Upper lobe of left lung (tissue), 6 donors: ENCODE results near the gene TSPEAR. TPM values are rescaled to one million over a fixed set of nuclear protein-coding genes. Genes with fewer than 3 reads are reported as not detected.
"Not testable (repeated sequence)": the region's sequence is repeated elsewhere in the genome, so short reads cannot be mapped to it uniquely, and the experiment has no call there.

Experiments
- ATAC-seq, 2 donors: fragments of 200-7000 bp; cut with Tn5 transposase; one replicate each; pipeline ENCODE4 v1.9.1; 2022; ENCODE audit warnings: mild to moderate bottlenecking in 2 of 2, moderate library complexity in 2 of 2; ENCODE audit not compliant: low FRiP score in 2 of 2
- DNase-seq, 2 donors: peaks; one replicate each; pipeline ENCODE4 v3.0.0-alpha.2; 2019 to 2020
- H3K27ac ChIP-seq, 4 donors: fragments of 200-600 bp; sonication (generic); one replicate each; pipeline ENCODE4 v1.5.1; 2016 to 2019
- H3K27me3 ChIP-seq, 4 donors: fragments of 200-600 bp; sonication (generic); one replicate each; pipeline ENCODE4 v1.5.1; 2017 to 2019
- H3K36me3 ChIP-seq, 4 donors: fragments of 200-600 bp; sonication (generic); one replicate each; pipeline ENCODE4 v1.5.1; 2016 to 2019
- H3K4me1 ChIP-seq, 4 donors: fragments of 200-600 bp; sonication (generic); one replicate each; pipeline ENCODE4 v1.5.1; 2018 to 2019
- H3K4me3 ChIP-seq, 4 donors: fragments of 200-600 bp; sonication (generic); one replicate each; pipeline ENCODE4 v1.5.1; 2017 to 2019; ENCODE audit warnings: mild to moderate bottlenecking in 2 of 4, moderate library complexity in 1 of 4
- H3K9me3 ChIP-seq, 4 donors: fragments of 200-600 bp; sonication (generic); one replicate each; pipeline ENCODE4 v1.5.1; 2018 to 2019
- EP300 ChIP-seq, 4 donors: sonication (generic); formaldehyde crosslinking; IDR thresholded peaks; one replicate each; pipeline ENCODE4 v1.5.1; 2017; ENCODE audit warnings: antibody characterized with exemption in 4 of 4, control low read depth in 2 of 4
- POLR2A ChIP-seq, 4 donors: fragments of 450-650 bp; IDR thresholded peaks; one replicate each; pipeline ENCODE4 v1.5.1; 2016 to 2017; ENCODE audit warnings: antibody characterized with exemption in 4 of 4, mild to moderate bottlenecking in 2 of 4
- POLR2AphosphoS5 ChIP-seq, 2 donors: sonication (generic); formaldehyde crosslinking; IDR thresholded peaks; one replicate each; pipeline ENCODE4 v1.5.1; 2017; ENCODE audit warnings: antibody characterized with exemption in 2 of 2
- WGBS, 2 donors: methylation state at CpG; one replicate each; pipeline ENCODE4 v1.1.5; 2017 to 2018; 5-methylcytosine and 5-hydroxymethylcytosine counted together
- total RNA-seq, 6 donors: library from RNA; depleted of rRNA in 4 of 6; stranded (reverse); fragments of >200 nt in 4 of 6; gene quantifications; one replicate each; pipeline versions ENCODE4 v1.1.0 to v1.2.1, GENCODE V29; 2016 to 2021
- TF ChIP-seq, protein P1 (sequence below), 6 experiments: fragments of 450-650 bp in 4 of 6; fragments of 200-600 bp in 2 of 6; sonication (generic) in 2 of 6; IDR thresholded peaks; one replicate each; pipeline ENCODE4 v1.5.1; 2016 to 2019; ENCODE audit warnings: antibody characterized with exemption in 6 of 6
- donor health status: DM: no; HTN: no; CAD: no; lungs with moderate emphysema.
- donor health status: DM: no; HTN: yes; CAD: no; lungs with severe emphysema.

TSPEAR gene
- total RNA-seq, 6 donors from 2014 or later: 0.14 to 0.17 TPM; not detected in 4

DNA sequence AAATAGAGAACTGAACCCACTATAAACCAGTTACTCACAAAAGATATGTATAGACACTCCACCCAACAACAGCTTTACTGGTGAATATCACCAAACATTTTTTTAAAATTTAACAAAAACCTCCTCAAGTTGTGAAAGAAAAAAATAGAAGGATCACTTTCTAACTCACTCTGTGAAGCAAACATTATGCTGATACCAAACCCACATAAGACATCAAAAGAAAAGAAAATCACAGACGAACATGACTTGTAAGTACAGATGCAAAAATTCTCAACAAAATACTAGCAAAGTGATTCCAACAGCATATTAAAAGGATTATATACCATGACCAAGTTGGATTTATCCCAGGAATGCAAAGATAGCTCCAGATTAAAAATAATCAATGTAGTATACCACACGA lies 19.7 kb downstream of the TSPEAR start:
- ATAC-seq (no peak), DNase-seq (no peak)
- Histone ChIP-seq H3K27ac (no peak overlapping the region), H3K4me1 (no peaks in the 10 kb centered on the region), H3K4me3 (no peak overlapping the region), H3K36me3 (no peaks in the 10 kb centered on the region), H3K9me3 (peaks cover 0 to 15% (median 13%) of the 10 kb centered on the region in 4 donors), H3K27me3 (no peaks in the 10 kb centered on the region)
- 71 to 74% methylated on average over 2 of the region's 2 CpGs for WGBS, 2 donors
- TF ChIP-seq, protein P1, sequence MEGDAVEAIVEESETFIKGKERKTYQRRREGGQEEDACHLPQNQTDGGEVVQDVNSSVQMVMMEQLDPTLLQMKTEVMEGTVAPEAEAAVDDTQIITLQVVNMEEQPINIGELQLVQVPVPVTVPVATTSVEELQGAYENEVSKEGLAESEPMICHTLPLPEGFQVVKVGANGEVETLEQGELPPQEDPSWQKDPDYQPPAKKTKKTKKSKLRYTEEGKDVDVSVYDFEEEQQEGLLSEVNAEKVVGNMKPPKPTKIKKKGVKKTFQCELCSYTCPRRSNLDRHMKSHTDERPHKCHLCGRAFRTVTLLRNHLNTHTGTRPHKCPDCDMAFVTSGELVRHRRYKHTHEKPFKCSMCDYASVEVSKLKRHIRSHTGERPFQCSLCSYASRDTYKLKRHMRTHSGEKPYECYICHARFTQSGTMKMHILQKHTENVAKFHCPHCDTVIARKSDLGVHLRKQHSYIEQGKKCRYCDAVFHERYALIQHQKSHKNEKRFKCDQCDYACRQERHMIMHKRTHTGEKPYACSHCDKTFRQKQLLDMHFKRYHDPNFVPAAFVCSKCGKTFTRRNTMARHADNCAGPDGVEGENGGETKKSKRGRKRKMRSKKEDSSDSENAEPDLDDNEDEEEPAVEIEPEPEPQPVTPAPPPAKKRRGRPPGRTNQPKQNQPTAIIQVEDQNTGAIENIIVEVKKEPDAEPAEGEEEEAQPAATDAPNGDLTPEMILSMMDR (IDR thresholded peaks at IDR 0.05): no peak
- TF ChIP-seq POLR2AphosphoS5 (IDR thresholded peaks at IDR 0.05): no peak
- TF ChIP-seq POLR2A (IDR thresholded peaks at IDR 0.05): no peak
- TF ChIP-seq EP300 (IDR thresholded peaks at IDR 0.05): no peak

DNA sequence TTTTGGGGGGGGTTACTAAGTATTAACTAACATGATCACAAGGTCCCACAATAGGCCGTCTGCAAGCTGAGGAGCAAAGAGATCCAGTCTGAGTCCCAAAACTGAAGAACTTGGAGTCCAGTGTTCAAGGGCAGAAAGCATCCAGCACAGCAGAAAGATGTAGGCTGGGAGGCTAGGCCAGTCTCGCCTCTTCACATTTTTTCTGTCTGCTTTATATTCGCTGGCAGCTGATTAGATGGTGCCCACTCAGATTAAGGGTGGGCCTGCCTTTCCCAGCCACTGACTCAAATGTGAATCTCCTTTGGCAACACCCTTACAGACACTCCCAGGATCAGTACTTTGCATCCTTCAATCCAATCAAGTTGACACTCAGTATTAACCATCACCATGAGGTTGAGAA lies 21.6 kb downstream of the TSPEAR start:
- not testable (repeated sequence) for H3K27me3 ChIP-seq, DNase-seq, H3K4me3 ChIP-seq, H3K4me1 ChIP-seq, ATAC-seq, H3K27ac ChIP-seq, H3K36me3 ChIP-seq
- H3K9me3 ChIP-seq: peaks cover 0 to 15% (median 13%) of the 10 kb centered on the region in 4 donors
- WGBS, 2 donors: 85 to 91% methylated on average over 3 of the region's 3 CpGs

DNA sequence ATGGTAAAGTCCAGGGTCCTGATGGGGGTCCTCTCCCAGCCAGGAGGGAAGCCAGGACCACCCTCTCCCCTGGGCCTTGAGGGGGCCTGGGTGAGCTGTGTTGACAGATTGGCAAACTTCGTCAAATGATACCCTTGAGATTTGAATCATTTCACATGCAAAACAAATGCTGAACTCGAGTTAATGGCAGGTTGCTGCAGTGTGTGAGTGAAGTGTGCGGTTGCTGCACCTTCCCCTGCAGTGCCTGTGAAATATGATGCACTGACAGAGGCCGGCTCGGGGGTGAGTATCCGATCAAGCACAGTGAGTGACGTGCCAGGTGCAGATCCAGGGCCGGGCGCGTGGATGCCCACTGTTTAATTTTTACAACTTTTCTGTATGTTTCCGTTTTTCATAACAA lies 23.7 kb downstream of the TSPEAR start:
- Histone ChIP-seq H3K36me3 (no peaks in the 10 kb centered on the region), H3K27me3 (no peaks in the 10 kb centered on the region), H3K4me1 (no peaks in the 10 kb centered on the region), H3K9me3 (peaks cover 0 to 5% (median 2%) of the 10 kb centered on the region in 4 donors), H3K4me3 (no peak overlapping the region), H3K27ac (no peak overlapping the region)
- DNase-seq (no peak), ATAC-seq (no peak)
- TF ChIP-seq EP300 (IDR thresholded peaks at IDR 0.05): no peak
- no peak for TF ChIP-seq POLR2AphosphoS5 (IDR thresholded peaks at IDR 0.05)
- TF ChIP-seq, protein P1 (IDR thresholded peaks at IDR 0.05): no peak
- TF ChIP-seq POLR2A (IDR thresholded peaks at IDR 0.05): no peak
- 58 to 70% methylated on average over 11 of the region's 11 CpGs for WGBS, 2 donors

- Histone ChIP-seq H3K27me3 (no peaks in the 10 kb centered on the region), H3K27ac (no peak overlapping the region), H3K9me3 (no peaks in the 10 kb centered on the region), H3K36me3 (no peaks in the 10 kb centered on the region), H3K4me1 (no peaks in the 10 kb centered on the region), H3K4me3 (no peak overlapping the region)
- TF ChIP-seq, protein P1 (IDR thresholded peaks at IDR 0.05): no peak
- TF ChIP-seq POLR2A (IDR thresholded peaks at IDR 0.05) (no peak), EP300 (IDR thresholded peaks at IDR 0.05) (no peak), POLR2AphosphoS5 (IDR thresholded peaks at IDR 0.05) (no peak)
- DNase-seq: peak in 1 of 2 donors; percentile 53
- WGBS, 2 donors: 62 to 74% methylated on average over 18 to 25 of the region's 25 CpGs
- no peak for ATAC-seq
These were observed 24.4 kb downstream of the TSPEAR start for GRCh38 chr21:44686843-44687561.

DNA sequence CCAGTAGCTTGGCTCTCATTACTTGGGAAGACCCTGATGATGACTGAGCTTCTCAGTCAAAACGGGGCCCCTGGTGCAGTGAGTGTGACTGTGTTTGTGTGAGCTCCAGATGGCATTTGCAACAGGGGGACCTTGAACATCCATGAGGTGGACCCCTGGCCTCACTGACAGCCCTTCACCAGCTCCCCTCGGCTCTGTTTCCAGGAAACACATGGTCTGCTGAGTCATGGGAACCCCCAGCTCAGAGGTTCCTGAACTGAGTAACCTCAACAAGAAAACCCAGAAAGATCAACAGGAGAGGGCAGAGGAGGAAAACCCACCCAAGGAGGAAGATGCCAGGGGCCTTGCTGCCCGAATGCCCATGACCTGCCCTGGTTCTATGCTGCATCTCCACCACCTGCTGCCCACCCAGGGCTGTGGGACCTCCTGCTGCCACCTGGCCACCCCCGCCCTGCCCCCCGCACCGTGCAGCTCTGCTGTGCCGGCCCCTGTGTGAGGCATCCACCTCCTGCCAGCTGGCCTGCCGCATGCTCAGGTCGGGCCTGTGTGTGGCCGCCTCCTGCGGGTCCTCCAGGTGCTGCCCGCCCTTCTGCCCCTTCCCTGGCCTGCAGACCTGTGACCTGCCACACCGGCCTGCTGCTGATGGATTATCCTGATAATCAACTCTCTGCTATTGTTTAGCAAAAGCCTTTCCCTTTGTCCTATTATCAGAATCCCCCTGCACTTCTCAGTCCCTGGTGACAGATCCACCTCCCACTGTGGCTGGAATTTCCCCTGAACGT lies 25.2 kb downstream of the TSPEAR start:
- Histone ChIP-seq H3K4me3 (no peak overlapping the region), H3K9me3 (no peaks in the 10 kb centered on the region), H3K4me1 (no peaks in the 10 kb centered on the region), H3K27ac (no peak overlapping the region), H3K27me3 (no peaks in the 10 kb centered on the region), H3K36me3 (no peaks in the 10 kb centered on the region)
- 44 to 50% methylated on average over 4 to 11 of the region's 14 CpGs for WGBS, 2 donors
- DNase-seq: peak in 1 of 2 donors; percentile 74
- no peak for TF ChIP-seq POLR2A (IDR thresholded peaks at IDR 0.05)
- TF ChIP-seq EP300 (IDR thresholded peaks at IDR 0.05): no peak
- TF ChIP-seq POLR2AphosphoS5 (IDR thresholded peaks at IDR 0.05): no peak
- TF ChIP-seq, protein P1 (IDR thresholded peaks at IDR 0.05): no peak
- no peak for ATAC-seq

DNA sequence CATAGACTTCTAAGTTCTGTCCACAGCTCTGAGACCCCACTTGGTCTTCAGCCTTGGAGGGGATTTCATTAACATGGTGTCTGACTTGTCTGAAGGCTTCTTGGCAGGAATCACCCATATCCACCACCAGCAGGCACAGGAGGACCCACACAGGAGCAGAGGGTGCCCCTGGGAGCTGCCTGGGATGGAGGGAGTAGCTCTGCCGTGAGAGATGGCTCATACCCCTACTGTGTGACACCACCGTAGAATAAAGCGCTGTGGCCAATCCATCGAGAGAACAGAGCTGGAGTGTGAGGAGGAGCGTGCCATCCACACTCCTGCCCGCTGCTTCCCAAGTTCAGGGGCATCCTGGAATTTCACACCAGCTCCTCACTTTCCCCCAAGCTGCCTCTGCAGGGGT lies 26.3 kb downstream of the TSPEAR start:
- ATAC-seq: peak in 1 of 2 donors; percentile 15
- H3K9me3 ChIP-seq, H3K27me3 ChIP-seq, H3K4me3 ChIP-seq, DNase-seq, H3K4me1 ChIP-seq, H3K36me3 ChIP-seq, H3K27ac ChIP-seq: not testable (repeated sequence)
- WGBS, 2 donors: 67 to 92% methylated on average over 6 of the region's 6 CpGs
